Measurements from ENCODE around the gene SLC34A1.

Gene SLC34A1

GRCh38 chr5:177377851-177378776, 6.1 kb upstream of the SLC34A1 start:
- Histone ChIP-seq H3K27ac (ENCODE audit: low read depth, low read length) (no peak overlapping the region), H3K27me3 (ENCODE audit: control insufficient read depth, insufficient read depth, low read length) (no peaks in the 10 kb centered on the region), H3K4me3 (ENCODE audit: low read depth, low read length) (no peak overlapping the region), H3K36me3 (ENCODE audit: control insufficient read depth, insufficient read depth, low read length) (no peaks in the 10 kb centered on the region), H3K4me1 (ENCODE audit: control insufficient read depth, insufficient read depth, low read length) (peaks cover 25% of the 10 kb centered on the region), H3K9ac (ENCODE audit: low read length) (no peak overlapping the region), H3K9me3 (ENCODE audit: control insufficient read depth, insufficient read depth, low read depth, low read length) (no peaks in the 10 kb centered on the region)

- peaks cover 18% of the 10 kb centered on the region for H3K4me1 ChIP-seq (ENCODE audit: control insufficient read depth, insufficient read depth, low read length)
- H3K9ac ChIP-seq (ENCODE audit: low read length), result no peak overlapping the region
- H3K27ac ChIP-seq (ENCODE audit: low read depth, low read length), result no peak overlapping the region
- peaks cover 10% of the 10 kb centered on the region for H3K27me3 ChIP-seq (ENCODE audit: control insufficient read depth, insufficient read depth, low read length)
- H3K9me3 ChIP-seq (ENCODE audit: control insufficient read depth, insufficient read depth, low read depth, low read length), result no peaks in the 10 kb centered on the region
- H3K36me3 ChIP-seq (ENCODE audit: control insufficient read depth, insufficient read depth, low read length), result no peaks in the 10 kb centered on the region
- H3K4me3 ChIP-seq (ENCODE audit: low read depth, low read length), result no peak overlapping the region
Measured at GRCh38 chr5:177378884-177379883, 5.0 kb upstream of the SLC34A1 start.

GRCh38 chr5:177380805-177381126, 3.5 kb upstream of the SLC34A1 start:
- Histone ChIP-seq H3K27me3 (ENCODE audit: control insufficient read depth, insufficient read depth, low read length) (peaks cover 11% of the 10 kb centered on the region), H3K4me3 (ENCODE audit: low read depth, low read length) (no peak overlapping the region), H3K36me3 (ENCODE audit: control insufficient read depth, insufficient read depth, low read length) (no peaks in the 10 kb centered on the region), H3K9ac (ENCODE audit: low read length) (no peak overlapping the region), H3K9me3 (ENCODE audit: control insufficient read depth, insufficient read depth, low read depth, low read length) (no peaks in the 10 kb centered on the region), H3K4me1 (ENCODE audit: control insufficient read depth, insufficient read depth, low read length) (peaks cover 17% of the 10 kb centered on the region), H3K27ac (ENCODE audit: low read depth, low read length) (no peak overlapping the region)

GRCh38 chr5:177382423-177383029, 1.7 kb upstream of the SLC34A1 start:
- Histone ChIP-seq H3K4me3 (ENCODE audit: low read depth, low read length) (no peak overlapping the region), H3K4me1 (ENCODE audit: control insufficient read depth, insufficient read depth, low read length) (peaks cover 17% of the 10 kb centered on the region), H3K27ac (ENCODE audit: low read depth, low read length) (no peak overlapping the region), H3K9ac (ENCODE audit: low read length) (no peak overlapping the region), H3K27me3 (ENCODE audit: control insufficient read depth, insufficient read depth, low read length) (peaks cover 11% of the 10 kb centered on the region), H3K9me3 (ENCODE audit: control insufficient read depth, insufficient read depth, low read depth, low read length) (no peaks in the 10 kb centered on the region), H3K36me3 (ENCODE audit: control insufficient read depth, insufficient read depth, low read length) (no peaks in the 10 kb centered on the region)

- H3K4me1 ChIP-seq (ENCODE audit: control insufficient read depth, insufficient read depth, low read length), result peaks cover 12% of the 10 kb centered on the region; the same call in 1 of the 2 replicates
- no peaks in the 10 kb centered on the region for H3K36me3 ChIP-seq (ENCODE audit: control insufficient read depth, insufficient read depth, low read length)
- no peak overlapping the region for H3K27ac ChIP-seq (ENCODE audit: low read depth, low read length)
Measured at GRCh38 chr5:177383181-177383580, 1.1 kb upstream of the SLC34A1 start.

GRCh38 chr5:177385720-177386119, 1.5 kb downstream of the SLC34A1 start:
- Histone ChIP-seq H3K27ac (ENCODE audit: low read depth, low read length) (no peak overlapping the region), H3K36me3 (ENCODE audit: control insufficient read depth, insufficient read depth, low read length) (no peaks in the 10 kb centered on the region), H3K27me3 (ENCODE audit: control insufficient read depth, insufficient read depth, low read length) (peaks cover 30% of the 10 kb centered on the region), H3K4me1 (ENCODE audit: control insufficient read depth, insufficient read depth, low read length) (peaks cover 29% of the 10 kb centered on the region), H3K9me3 (ENCODE audit: control insufficient read depth, insufficient read depth, low read depth, low read length) (no peaks in the 10 kb centered on the region), H3K9ac (ENCODE audit: low read length) (no peak overlapping the region), H3K4me3 (ENCODE audit: low read depth, low read length) (no peak overlapping the region)

More at GRCh38 chr5:177383181-177383580, 1.1 kb upstream of the SLC34A1 start:
- Histone ChIP-seq H3K4me3 (ENCODE audit: low read depth, low read length) (no peak overlapping the region), H3K9ac (ENCODE audit: low read length) (no peak overlapping the region), H3K27me3 (ENCODE audit: control insufficient read depth, insufficient read depth, low read length) (peaks cover 11% of the 10 kb centered on the region), H3K9me3 (ENCODE audit: control insufficient read depth, insufficient read depth, low read depth, low read length) (no peaks in the 10 kb centered on the region)

- peaks cover 35% of the 10 kb centered on the region for H3K27me3 ChIP-seq (ENCODE audit: control insufficient read depth, insufficient read depth, low read length)
- no peak overlapping the region for H3K4me3 ChIP-seq (ENCODE audit: low read depth, low read length)
- H3K4me1 ChIP-seq (ENCODE audit: control insufficient read depth, insufficient read depth, low read length), result peaks cover 24% of the 10 kb centered on the region
- no peaks in the 10 kb centered on the region for H3K9me3 ChIP-seq (ENCODE audit: control insufficient read depth, insufficient read depth, low read depth, low read length)
- H3K9ac ChIP-seq (ENCODE audit: low read length), result no peak overlapping the region
- H3K27ac ChIP-seq (ENCODE audit: low read depth, low read length), result no peak overlapping the region
- no peaks in the 10 kb centered on the region for H3K36me3 ChIP-seq (ENCODE audit: control insufficient read depth, insufficient read depth, low read length)
Measured at GRCh38 chr5:177386542-177386941, 2.3 kb downstream of the SLC34A1 start.

- Histone ChIP-seq H3K4me1 (ENCODE audit: control insufficient read depth, insufficient read depth, low read length) (peaks cover 22% of the 10 kb centered on the region), H3K27me3 (ENCODE audit: control insufficient read depth, insufficient read depth, low read length) (peaks cover 38% of the 10 kb centered on the region), H3K9me3 (ENCODE audit: control insufficient read depth, insufficient read depth, low read depth, low read length) (no peaks in the 10 kb centered on the region), H3K4me3 (ENCODE audit: low read depth, low read length) (no peak overlapping the region), H3K9ac (ENCODE audit: low read length) (no peak overlapping the region), H3K27ac (ENCODE audit: low read depth, low read length) (no peak overlapping the region), H3K36me3 (ENCODE audit: control insufficient read depth, insufficient read depth, low read length) (no peaks in the 10 kb centered on the region)
Measured at GRCh38 chr5:177387405-177387804, 3.2 kb downstream of the SLC34A1 start.

- H3K27ac ChIP-seq (ENCODE audit: low read depth, low read length), result no peak overlapping the region
Measured at GRCh38 chr5:177388521-177389052, 4.4 kb downstream of the SLC34A1 start.

GRCh38 chr5:177389241-177390169, 5.3 kb downstream of the SLC34A1 start:
- Histone ChIP-seq H3K36me3 (ENCODE audit: control insufficient read depth, insufficient read depth, low read length) (no peaks in the 10 kb centered on the region), H3K27me3 (ENCODE audit: control insufficient read depth, insufficient read depth, low read length) (peaks cover 27% of the 10 kb centered on the region), H3K4me3 (ENCODE audit: low read depth, low read length) (no peak overlapping the region), H3K27ac (ENCODE audit: low read depth, low read length) (no peak overlapping the region), H3K4me1 (ENCODE audit: control insufficient read depth, insufficient read depth, low read length) (peaks cover 23% of the 10 kb centered on the region), H3K9me3 (ENCODE audit: control insufficient read depth, insufficient read depth, low read depth, low read length) (no peaks in the 10 kb centered on the region), H3K9ac (ENCODE audit: low read length) (no peak overlapping the region)

More at GRCh38 chr5:177388521-177389052, 4.4 kb downstream of the SLC34A1 start:
- Histone ChIP-seq H3K9me3 (ENCODE audit: control insufficient read depth, insufficient read depth, low read depth, low read length) (no peaks in the 10 kb centered on the region), H3K36me3 (ENCODE audit: control insufficient read depth, insufficient read depth, low read length) (no peaks in the 10 kb centered on the region), H3K4me1 (ENCODE audit: control insufficient read depth, insufficient read depth, low read length) (peaks cover 17% of the 10 kb centered on the region), H3K9ac (ENCODE audit: low read length) (no peak overlapping the region), H3K4me3 (ENCODE audit: low read depth, low read length) (no peak overlapping the region), H3K27me3 (ENCODE audit: control insufficient read depth, insufficient read depth, low read length) (peaks cover 35% of the 10 kb centered on the region)

Measured in HUES6 (cell line).